NCI-H2227 treated with DMSO at 0.1 percent for 48 hours (cell line): Measurements from ENCODE around the gene PRKAG3.

Experiments used
- DNase-seq: peaks from one replicate; lab custom pipeline; 2025; lab: John Stamatoyannopoulos, UW

Gene PRKAG3

GRCh38 chr2:218831378-218831990 is at the start of gene PRKAG3:
Gene PRKAG3 (minus strand): TSS chr2:218831803.
- no peak for DNase-seq

GRCh38 chr2:218880859-218881594 is 49.4 kb upstream of the PRKAG3 start:
- no peak for DNase-seq

GRCh38 chr2:218880102-218880858 is 48.7 kb upstream of the PRKAG3 start, which contains the start of gene WNT10A:
Gene WNT10A (plus strand): TSS chr2:218880852. CDS start chr2:218880996, 144 bp downstream.
- DNase-seq: peak; percentile 47

GRCh38 chr2:218879776-218880101 is 48.1 kb upstream of the PRKAG3 start:
- DNase-seq: no peak

- DNase-seq: peak; percentile 57
Observed at GRCh38 chr2:218878926-218879761, 47.5 kb upstream of the PRKAG3 start.

GRCh38 chr2:218878486-218878885 is 46.9 kb upstream of the PRKAG3 start:
- DNase-seq: no peak

- DNase-seq: no peak
Observed at GRCh38 chr2:218877891-218878290, 46.3 kb upstream of the PRKAG3 start.

- DNase-seq: no peak
Observed at GRCh38 chr2:218877331-218877730, 45.7 kb upstream of the PRKAG3 start.

- peak; percentile 86 for DNase-seq
Observed at GRCh38 chr2:218876562-218877219, 45.1 kb upstream of the PRKAG3 start.

GRCh38 chr2:218875692-218876246 is 44.2 kb upstream of the PRKAG3 start:
- DNase-seq: no peak

- no peak for DNase-seq
Observed at GRCh38 chr2:218873359-218874194, 42.0 kb upstream of the PRKAG3 start.

GRCh38 chr2:218872645-218873358 is 41.2 kb upstream of the PRKAG3 start:
- no peak for DNase-seq

- DNase-seq: no peak
Observed at GRCh38 chr2:218871345-218872302, 40.0 kb upstream of the PRKAG3 start.

- no peak for DNase-seq
Observed at GRCh38 chr2:218870984-218871344, 39.4 kb upstream of the PRKAG3 start.

- DNase-seq: no peak
Observed at GRCh38 chr2:218869064-218869463, 37.5 kb upstream of the PRKAG3 start.

GRCh38 chr2:218867900-218868299 is 36.3 kb upstream of the PRKAG3 start:
- DNase-seq: no peak

- no peak for DNase-seq
Observed at GRCh38 chr2:218865999-218866398, 34.4 kb upstream of the PRKAG3 start.

GRCh38 chr2:218865396-218865795 is 33.8 kb upstream of the PRKAG3 start:
- no peak for DNase-seq
